ENCODE data around the gene CHIC2. TPM values are rescaled to one million over a fixed set of nuclear protein-coding genes. Genes with fewer than 3 reads are reported as not detected.

CHIC2 gene
- total RNA-seq, 6 experiments from 2014 or later, result 8.4 to 22.9 (median 15.3) TPM

DNA sequence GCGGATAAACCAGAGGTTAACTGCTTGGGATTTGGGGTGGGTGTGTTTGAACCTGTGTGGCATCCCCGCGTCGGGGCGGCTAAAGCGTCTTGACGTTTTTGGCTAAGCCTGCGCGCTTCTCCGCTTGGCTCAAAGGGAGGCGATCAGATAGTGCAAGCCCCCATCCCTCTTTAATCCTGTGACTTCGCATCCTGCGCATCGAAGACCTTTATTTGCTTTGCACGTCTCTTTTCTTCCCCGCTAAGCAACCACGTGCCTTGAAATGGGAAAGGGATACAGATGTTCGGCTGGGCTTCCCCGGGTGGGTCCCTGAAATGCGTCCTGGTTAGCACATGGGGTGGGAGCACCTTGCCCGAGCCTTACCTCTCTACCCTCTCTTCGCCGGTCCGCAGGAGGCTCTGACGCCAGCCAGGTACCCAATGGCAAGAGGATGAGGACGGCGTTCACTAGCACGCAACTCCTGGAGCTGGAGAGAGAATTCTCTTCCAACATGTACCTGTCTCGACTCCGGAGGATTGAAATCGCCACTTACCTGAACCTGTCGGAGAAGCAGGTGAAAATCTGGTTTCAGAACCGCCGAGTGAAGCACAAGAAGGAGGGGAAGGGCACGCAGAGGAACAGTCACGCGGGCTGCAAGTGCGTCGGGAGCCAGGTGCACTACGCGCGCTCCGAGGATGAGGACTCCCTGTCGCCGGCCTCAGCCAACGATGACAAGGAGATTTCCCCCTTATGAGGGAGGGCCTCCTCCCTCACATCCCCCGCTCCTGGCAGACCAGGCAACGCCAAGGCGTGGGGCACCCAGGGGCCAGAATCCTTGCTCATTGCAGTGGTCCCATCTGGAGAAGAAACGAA lies 37.0 kb upstream of the CHIC2 start:
- H3K36me3 ChIP-seq, result no peaks in the 10 kb centered on the region
- no peak for DNase-seq
- H3K4me1 ChIP-seq, result peaks cover 0 to 31% (median 10%) of the 10 kb centered on the region in 4 donors
- no peak overlapping the region for H3K4me3 ChIP-seq
- 8% methylated on average over 22 of the region's 50 CpGs for WGBS (ENCODE audit: insufficient coverage, low coverage, low lambda C conversion rate, missing lambda C conversion rate)
- no peak overlapping the region for H3K27ac ChIP-seq
- TF ChIP-seq CTCF (IDR thresholded peaks at IDR 0.05), result no peak
- TF ChIP-seq POLR2A (IDR thresholded peaks at IDR 0.05), result no peak
- intact Hi-C loops (cut with DNase I), result no loop called here
- no peaks in the 10 kb centered on the region for H3K9me3 ChIP-seq
- H3K27me3 ChIP-seq, result peaks cover 0 to 38% of the 10 kb centered on the region in 2 donors
- ATAC-seq, result no peak

DNA sequence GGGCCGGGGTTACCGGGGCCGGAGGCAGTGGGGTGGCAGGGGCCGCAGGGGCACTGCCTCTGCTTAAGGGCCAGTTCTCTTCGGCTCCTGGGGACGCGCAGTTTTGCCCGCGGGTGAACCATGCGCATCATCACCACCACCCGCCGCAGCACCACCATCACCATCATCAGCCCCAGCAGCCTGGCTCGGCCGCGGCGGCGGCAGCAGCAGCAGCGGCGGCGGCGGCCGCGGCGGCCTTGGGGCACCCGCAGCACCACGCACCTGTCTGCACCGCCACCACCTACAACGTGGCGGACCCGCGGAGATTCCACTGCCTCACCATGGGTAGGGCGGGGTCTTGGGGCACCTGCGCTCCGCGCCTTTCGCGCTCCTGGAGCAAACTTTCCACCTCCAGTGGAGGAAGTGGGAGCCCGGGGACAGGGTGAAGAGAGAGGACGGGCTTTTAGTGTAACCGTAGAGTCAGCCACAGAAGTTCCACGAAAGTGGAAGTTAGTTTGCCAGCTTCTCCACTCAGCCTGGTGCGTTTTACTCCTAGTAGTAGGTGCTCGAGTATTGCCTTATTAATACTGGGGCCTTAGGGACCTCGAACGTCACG lies 36.3 kb upstream of the CHIC2 start:
- Histone ChIP-seq H3K27ac (no peak overlapping the region), H3K36me3 (no peaks in the 10 kb centered on the region), H3K9me3 (no peaks in the 10 kb centered on the region), H3K27me3 (peaks cover 0 to 38% of the 10 kb centered on the region in 2 donors), H3K4me1 (peaks cover 0 to 31% (median 10%) of the 10 kb centered on the region in 4 donors), H3K4me3 (peak overlapping the region; percentile 7 to 21 (median 11))
- no peak for TF ChIP-seq CTCF (IDR thresholded peaks at IDR 0.05)
- no peak for TF ChIP-seq POLR2A (IDR thresholded peaks at IDR 0.05)
- ATAC-seq (peak in 1 of 4 donors; percentile 10), DNase-seq (no peak)
- 0% methylated on average over 7 of the region's 46 CpGs for WGBS (ENCODE audit: insufficient coverage, low coverage, low lambda C conversion rate, missing lambda C conversion rate)
- intact Hi-C loops (cut with DNase I), result no loop called here

- Histone ChIP-seq H3K9me3 (no peaks in the 10 kb centered on the region), H3K27ac (no peak within 1 kb of the TSS), H3K4me1 (peaks cover 0 to 31% (median 10%) of the 10 kb centered on the region in 4 donors), H3K4me3 (peak within 1 kb of the TSS; percentile 7 to 21 (median 11)), H3K27me3 (peaks cover 0 to 38% of the 10 kb centered on the region in 2 donors), H3K36me3 (no peaks in the 10 kb centered on the region)
- WGBS (ENCODE audit: insufficient coverage, low coverage, low lambda C conversion rate, missing lambda C conversion rate), result under 1% methylated on average over 21 of the region's 66 CpGs
- peak; percentile 53 to 57 (median 56) for DNase-seq
- TF ChIP-seq POLR2A (IDR thresholded peaks at IDR 0.05) (no peak), CTCF (IDR thresholded peaks at IDR 0.05) (no peak)
- peak; percentile 5 to 51 (median 38) for ATAC-seq
- intact Hi-C loops (cut with DNase I), result no loop called here
Measured at GRCh38 chr4:54099748-54100574, 35.6 kb upstream of the CHIC2 start, which contains the start of gene GSX2. TSS of gene GSX2 (plus strand) at chr4:54100163. CDS start at chr4:54100345, 182 bp downstream.

GRCh38 chr4:54099287-54099747 lies 34.9 kb upstream of the CHIC2 start:
- TF ChIP-seq POLR2A (IDR thresholded peaks at IDR 0.05) (no peak), CTCF (IDR thresholded peaks at IDR 0.05) (no peak)
- DNase-seq (peak in 1 of 3 donors; percentile 53), ATAC-seq (peak; percentile 54 to 72 (median 63))
- Histone ChIP-seq H3K27me3 (peaks cover 0 to 38% of the 10 kb centered on the region in 2 donors), H3K27ac (no peak overlapping the region), H3K36me3 (no peaks in the 10 kb centered on the region), H3K4me3 (peak overlapping the region; percentile 5 to 21 (median 11)), H3K4me1 (peaks cover 0 to 31% (median 10%) of the 10 kb centered on the region in 4 donors), H3K9me3 (no peaks in the 10 kb centered on the region)
- intact Hi-C loops (cut with DNase I), result no loop called here
- no CpG with 5 or more reads among the region's 17 CpGs for WGBS (ENCODE audit: insufficient coverage, low coverage, low lambda C conversion rate, missing lambda C conversion rate)
